SK-N-SH treated with all-trans-retinoic acid at 6 μM for 48 hours (cell line): ENCODE measurements around the gene WDR73.

Experiments
- ATAC-seq: fragments of 200-7000 bp; cut with Tn5 transposase; 3 replicates; pipeline ENCODE4 v1.9.1; 2020; ENCODE audit warnings: mild to moderate bottlenecking, moderate library complexity
- ARNTL ChIP-seq: fragments of 450-650 bp; formaldehyde crosslinking; IDR thresholded peaks from 2 replicates; pipeline ENCODE4 v1.5.0; 2020; ENCODE audit warnings: low read depth, mild to moderate bottlenecking, moderate library complexity, borderline replicate concordance
- CREB5 ChIP-seq: fragments of 250-450 bp; sonication (Bioruptor Pico); IDR thresholded peaks from 2 replicates; pipeline ENCODE4 v1.5.1; 2020; ENCODE audit warnings: low read depth, mild to moderate bottlenecking, moderate library complexity
- CSRNP3 ChIP-seq: fragments of 250-450 bp; sonication (Bioruptor Pico); IDR thresholded peaks from 2 replicates; pipeline ENCODE4 v1.5.1; 2021; ENCODE audit warnings: mild to moderate bottlenecking, moderate library complexity
- ESRRG ChIP-seq: fragments of 250-450 bp; sonication (Bioruptor Pico); IDR thresholded peaks from 2 replicates; pipeline ENCODE4 v1.6.1; 2021; ENCODE audit warnings: mild to moderate bottlenecking
- GLIS3 ChIP-seq: fragments of 250-450 bp; sonication (Bioruptor Pico); IDR thresholded peaks from 2 replicates; pipeline ENCODE4 v1.5.0; 2020; ENCODE audit warnings: mild to moderate bottlenecking, moderate library complexity
- ISL1 ChIP-seq: fragments of 250-450 bp; sonication (Bioruptor Pico); IDR thresholded peaks from 2 replicates; pipeline ENCODE4 v2.1.2; 2022; ENCODE audit warnings: mild to moderate bottlenecking, moderate library complexity
- PATZ1 ChIP-seq: fragments of 250-450 bp; sonication (Bioruptor Pico); IDR thresholded peaks from 2 replicates; pipeline ENCODE4 v1.8.0; 2020; ENCODE audit warnings: mild to moderate bottlenecking, moderate library complexity, borderline replicate concordance
- POU6F1 ChIP-seq: fragments of 250-450 bp; sonication (Bioruptor Pico); IDR thresholded peaks from 2 replicates; pipeline ENCODE4 v1.8.0; 2021; ENCODE audit warnings: low read depth, mild to moderate bottlenecking, moderate library complexity, borderline replicate concordance
- PPARA ChIP-seq: fragments of 250-450 bp; sonication (Bioruptor Pico); IDR thresholded peaks from 2 replicates; pipeline ENCODE4 v1.5.0; 2020; ENCODE audit warnings: mild to moderate bottlenecking, borderline replicate concordance
- RARB ChIP-seq: fragments of 250-450 bp; sonication (Bioruptor Pico); IDR thresholded peaks from 2 replicates; pipeline ENCODE4 v1.8.0; 2021; ENCODE audit warnings: mild to moderate bottlenecking, moderate library complexity
- SNAI2 ChIP-seq: fragments of 250-450 bp; sonication (Bioruptor Pico); IDR thresholded peaks from 2 replicates; pipeline ENCODE4 v1.5.0; 2020; ENCODE audit warnings: mild to moderate bottlenecking, moderate library complexity
- TCF4 ChIP-seq: fragments of 250-450 bp; sonication (Bioruptor Pico); IDR thresholded peaks from 2 replicates; pipeline ENCODE4 v1.8.0; 2021; ENCODE audit warnings: mild to moderate bottlenecking, moderate library complexity, borderline replicate concordance
- TOX ChIP-seq: fragments of 250-450 bp; sonication (Bioruptor Pico); IDR thresholded peaks from 2 replicates; pipeline ENCODE4 v1.8.0; 2021; ENCODE audit warnings: mild to moderate bottlenecking, moderate library complexity, borderline replicate concordance
- TSHZ2 ChIP-seq: fragments of 250-450 bp; sonication (Bioruptor Pico); IDR thresholded peaks from 2 replicates; pipeline ENCODE4 v1.5.0; 2020; ENCODE audit warnings: mild to moderate bottlenecking, moderate library complexity
- ZC3H10 ChIP-seq: fragments of 250-450 bp; sonication (Bioruptor Pico); IDR thresholded peaks from 2 replicates; pipeline ENCODE4 v1.5.1; 2021; ENCODE audit warnings: mild to moderate bottlenecking, moderate library complexity
- ZFP30 ChIP-seq: fragments of 450-650 bp; formaldehyde crosslinking; IDR thresholded peaks from 2 replicates; pipeline ENCODE4 v1.5.0; 2022; ENCODE audit warnings: mild to moderate bottlenecking, moderate library complexity
- ZNF565 ChIP-seq: fragments of 450-650 bp; formaldehyde crosslinking; conservative IDR thresholded peaks from 2 replicates; pipeline ENCODE4 v1.5.0; 2020; ENCODE audit warnings: low read depth, mild to moderate bottlenecking, moderate library complexity
- ZNF70 ChIP-seq: fragments of 450-650 bp; formaldehyde crosslinking; IDR thresholded peaks from 2 replicates; pipeline ENCODE4 v1.5.0; 2020; ENCODE audit warnings: mild to moderate bottlenecking, moderate library complexity
- ZNF8 ChIP-seq: fragments of 450-650 bp; formaldehyde crosslinking; IDR thresholded peaks from 2 replicates; pipeline ENCODE4 v1.5.0; 2020; ENCODE audit warnings: mild to moderate bottlenecking, moderate library complexity

WDR73 gene

GRCh38 chr15:84603630-84604379, 50.3 kb downstream of the WDR73 start:
- no peak for ATAC-seq
- TF ChIP-seq CREB5 (CRISPR knock-in tag) (no peak), TSHZ2 (CRISPR knock-in tag) (no peak), GLIS3 (no peak), POU6F1 (CRISPR knock-in tag) (no peak), TOX (no peak), TCF4 (CRISPR knock-in tag) (no peak), SNAI2 (CRISPR knock-in tag) (no peak), ISL1 (CRISPR knock-in tag) (no peak), ZC3H10 (CRISPR knock-in tag) (no peak), ESRRG (no peak), ZNF8 (CRISPR knock-in tag) (no peak), CSRNP3 (no peak), ZNF565 (CRISPR knock-in tag) (no peak), PATZ1 (no peak), PPARA (CRISPR knock-in tag) (no peak), RARB (CRISPR knock-in tag) (no peak), ZNF70 (CRISPR knock-in tag) (no peak), ZFP30 (CRISPR knock-in tag) (no peak)

- ATAC-seq: no peak
- TF ChIP-seq POU6F1 (CRISPR knock-in tag) (no peak), ISL1 (CRISPR knock-in tag) (no peak), PPARA (CRISPR knock-in tag) (no peak), ARNTL (no peak)
Observed at GRCh38 chr15:84601555-84601838, 52.6 kb downstream of the WDR73 start.
